Measurements from ENCODE around the gene NFIA. TPM values are rescaled to one million over a fixed set of nuclear protein-coding genes. Genes with fewer than 3 reads are reported as not detected.
"Not testable (repeated sequence)": the region's sequence is repeated elsewhere in the genome, so short reads cannot be mapped to it uniquely, and the experiment has no call there.

The NFIA gene
- total RNA-seq, 2 experiments from 2014 or later: 0.80 to 5.4 TPM

DNA sequence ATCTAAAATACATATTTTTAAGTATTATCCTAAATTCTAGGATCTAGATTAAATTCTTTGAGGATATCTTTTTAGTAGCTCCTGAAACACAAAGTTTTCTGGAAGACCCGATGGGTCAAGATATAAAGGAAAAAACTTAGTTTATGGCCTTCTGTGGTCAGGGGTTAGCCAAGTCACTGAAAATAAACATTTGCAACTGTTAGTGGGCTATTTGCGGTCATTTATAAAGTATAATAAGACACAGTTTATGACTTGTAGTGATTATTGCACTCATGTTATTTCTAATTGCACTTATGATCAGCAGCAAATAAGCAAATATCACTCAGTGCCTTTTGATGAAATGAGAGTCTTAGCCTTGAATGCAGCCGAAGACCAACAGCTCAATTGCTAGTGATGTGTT is 183.3 kb downstream of the NFIA start:
- no peak for DNase-seq
- ATAC-seq: no peak
- H3K27ac Mint-ChIP-seq: no peak overlapping the region
- H3K4me1 Mint-ChIP-seq: peaks cover 28% of the 10 kb centered on the region
- H3K27me3 Mint-ChIP-seq: no peaks in the 10 kb centered on the region
- H3K36me3 Mint-ChIP-seq: peaks cover 4% of the 10 kb centered on the region
- CTCF ChIA-PET: interaction anchor here (1.5 kb wide), 1 partner anchor 8 kb away, joined by 4 read pairs; no protein-coding TSS in a partner anchor
- H3K4me3 Mint-ChIP-seq: no peak overlapping the region
- no peaks in the 10 kb centered on the region for H3K9me3 Mint-ChIP-seq (ENCODE audit: low read depth)

DNA sequence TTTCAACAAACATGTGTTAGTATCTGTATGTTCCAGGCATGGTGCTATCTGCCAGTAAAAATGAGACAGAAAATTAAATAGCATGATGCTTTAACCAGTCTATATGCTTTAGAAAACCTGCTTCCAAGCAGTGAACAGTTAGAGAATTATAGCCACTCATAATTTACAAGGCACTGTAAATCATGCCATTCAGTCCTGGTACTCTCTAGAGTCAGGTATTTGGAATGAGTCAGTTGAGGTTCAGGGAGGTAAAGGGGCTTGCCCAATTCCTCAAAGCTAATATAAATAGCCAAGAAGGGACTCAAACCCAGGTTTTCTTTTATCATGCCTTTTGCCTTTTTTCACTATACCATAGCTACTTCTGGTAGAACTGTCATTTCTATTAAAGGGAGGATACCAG is 184.4 kb downstream of the NFIA start:
- peaks cover 4% of the 10 kb centered on the region for H3K36me3 Mint-ChIP-seq
- no peaks in the 10 kb centered on the region for H3K27me3 Mint-ChIP-seq
- H3K4me1 Mint-ChIP-seq: peaks cover 39% of the 10 kb centered on the region
- CTCF ChIA-PET: interaction anchor here (1.5 kb wide), 1 partner anchor 9 kb away, joined by 4 read pairs; no protein-coding TSS in a partner anchor
- ATAC-seq (no peak), DNase-seq (no peak)
- H3K4me3 Mint-ChIP-seq: no peak overlapping the region
- no peaks in the 10 kb centered on the region for H3K9me3 Mint-ChIP-seq (ENCODE audit: low read depth)
- H3K27ac Mint-ChIP-seq: no peak overlapping the region

DNA sequence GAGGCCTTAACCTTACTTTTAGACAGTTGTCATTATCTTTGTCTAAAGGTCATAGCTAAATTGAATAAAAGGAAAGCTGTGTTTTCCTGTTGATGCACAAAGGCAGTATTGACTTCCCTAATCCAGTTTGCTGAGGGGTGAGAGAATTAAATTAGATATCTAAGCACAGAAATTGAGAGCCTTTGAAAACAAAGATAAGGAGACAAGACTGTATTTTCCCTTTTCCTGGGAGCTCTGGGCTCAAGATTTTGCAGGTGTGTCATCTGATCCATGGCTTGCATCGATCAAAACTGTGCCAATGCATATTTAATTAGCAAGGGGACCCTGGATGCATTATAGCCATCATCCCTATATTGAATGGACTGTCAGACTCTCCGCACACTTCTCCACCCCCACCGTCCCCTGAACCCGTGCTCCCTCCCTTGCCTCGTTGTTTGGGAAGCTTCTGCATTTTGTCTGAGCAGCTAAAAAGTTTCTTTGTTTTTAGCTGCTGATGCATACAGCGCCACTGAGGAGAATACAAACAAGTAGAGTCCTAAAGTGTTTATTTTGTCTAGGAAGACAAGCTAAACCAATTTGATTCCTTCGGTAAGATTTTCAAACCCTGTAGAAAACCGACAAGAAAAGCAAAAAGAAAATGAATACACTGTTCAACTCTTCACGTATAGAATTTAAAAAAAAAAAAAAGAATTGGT is 186.3 kb downstream of the NFIA start:
- CTCF ChIA-PET: interaction anchor here (1.2 to 4.6 kb wide), 3 partner anchors 12 to 218 kb away, joined by 3 to 26 read pairs (median 3); no protein-coding TSS in a partner anchor
- no peaks in the 10 kb centered on the region for H3K27me3 Mint-ChIP-seq
- H3K27ac Mint-ChIP-seq: no peak overlapping the region
- DNase-seq (no peak), ATAC-seq (no peak)
- peaks cover 2% of the 10 kb centered on the region for H3K36me3 Mint-ChIP-seq
- H3K4me3 Mint-ChIP-seq: no peak overlapping the region
- peaks cover 46% of the 10 kb centered on the region for H3K4me1 Mint-ChIP-seq
- no peaks in the 10 kb centered on the region for H3K9me3 Mint-ChIP-seq (ENCODE audit: low read depth)

DNA sequence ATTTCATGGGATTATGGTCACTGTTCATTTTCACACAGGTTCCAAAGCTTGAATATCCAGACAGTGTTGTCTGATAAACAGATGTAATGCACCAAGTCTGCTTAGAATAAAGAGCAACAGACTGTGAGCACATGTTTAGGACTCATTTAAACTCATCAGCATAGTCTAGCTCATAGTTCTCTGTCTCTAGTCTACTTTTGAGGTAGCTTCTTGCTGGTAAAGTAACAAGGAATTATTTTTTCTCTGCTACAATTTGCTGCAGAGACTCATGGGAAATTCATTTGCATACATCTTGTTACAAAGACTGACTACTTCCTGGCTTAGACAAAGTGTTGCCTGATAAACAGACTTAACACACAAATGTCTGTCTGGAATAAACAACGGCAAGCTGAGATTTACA is 187.2 kb downstream of the NFIA start:
- H3K4me3 Mint-ChIP-seq: no peak overlapping the region
- peaks cover 46% of the 10 kb centered on the region for H3K4me1 Mint-ChIP-seq

DNA sequence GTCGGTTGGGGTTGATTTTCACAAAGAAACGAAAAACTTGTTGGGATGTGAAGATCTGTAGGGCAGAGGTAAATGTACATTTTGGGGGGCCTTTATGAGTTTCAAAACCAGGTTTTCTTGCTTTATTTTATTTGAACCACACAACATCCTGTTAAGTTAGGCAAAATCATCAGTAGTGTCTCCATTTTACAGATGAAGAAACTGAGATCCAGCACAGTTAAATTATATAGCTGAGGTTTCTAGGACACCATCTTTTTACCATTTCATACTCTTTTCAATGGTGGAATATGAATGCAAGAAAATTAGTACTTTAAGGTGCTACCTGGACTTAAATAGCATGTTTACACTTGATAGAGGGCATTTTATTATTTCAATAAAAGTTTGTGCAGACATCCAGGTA is 187.7 kb downstream of the NFIA start:
- Mint-ChIP-seq H3K4me3 (no peak overlapping the region), H3K4me1 (peaks cover 46% of the 10 kb centered on the region)

More for the DNA sequence above, 187.2 kb downstream of the NFIA start:
- Mint-ChIP-seq H3K9me3 (ENCODE audit: low read depth) (no peaks in the 10 kb centered on the region), H3K27ac (peak overlapping the region; percentile 82), H3K27me3 (no peaks in the 10 kb centered on the region), H3K36me3 (peaks cover 2% of the 10 kb centered on the region)
- no peak for DNase-seq
- CTCF ChIA-PET: interaction anchor here (1.4 to 4.6 kb wide), 2 partner anchors 23 to 219 kb away, joined by 3 to 26 read pairs; no protein-coding TSS in a partner anchor
- no peak for ATAC-seq

DNA sequence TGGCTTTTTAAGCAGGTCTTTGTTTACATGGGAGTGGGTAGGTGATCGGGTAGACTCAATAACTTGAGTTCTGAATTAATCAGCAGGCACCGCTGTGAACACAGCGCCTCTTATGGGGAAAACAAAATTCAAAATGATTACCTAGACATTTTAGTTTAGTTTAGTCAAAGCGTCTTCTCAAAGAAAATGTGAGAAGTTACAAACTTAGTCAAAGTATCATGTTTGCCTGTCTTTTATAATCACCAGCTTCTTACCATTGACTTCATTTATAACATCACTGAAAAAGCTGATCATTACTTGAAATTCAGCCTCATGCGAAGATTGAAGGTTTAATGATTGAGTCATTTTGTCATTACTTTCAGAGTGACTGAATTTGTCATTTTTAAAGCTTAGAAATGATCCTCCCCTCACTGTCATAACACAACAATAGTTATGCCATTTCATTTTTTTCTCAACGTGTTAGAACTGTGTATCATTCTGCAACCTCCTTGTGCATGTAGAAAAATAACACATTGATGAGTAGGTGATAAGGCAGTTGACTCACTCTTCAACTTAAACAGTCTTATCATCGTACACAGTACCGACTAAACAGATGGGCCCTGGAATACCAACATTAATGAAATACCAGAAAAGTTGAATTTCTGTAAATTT is 188.5 kb downstream of the NFIA start:
- CTCF ChIA-PET: interaction anchor here (0.8 to 4.6 kb wide), 8 partner anchors 11 to 228 kb away, joined by 3 to 26 read pairs (median 4); no protein-coding TSS in a partner anchor
- peak; percentile 45 for DNase-seq
- Mint-ChIP-seq H3K36me3 (no peaks in the 10 kb centered on the region), H3K27ac (peak overlapping the region; percentile 82), H3K4me1 (peaks cover 46% of the 10 kb centered on the region), H3K27me3 (no peaks in the 10 kb centered on the region), H3K9me3 (ENCODE audit: low read depth) (no peaks in the 10 kb centered on the region), H3K4me3 (no peak overlapping the region)
- ATAC-seq: peak; percentile 84

More for the DNA sequence above, 187.7 kb downstream of the NFIA start:
- Mint-ChIP-seq H3K27me3 (no peaks in the 10 kb centered on the region), H3K36me3 (no peaks in the 10 kb centered on the region), H3K27ac (peak overlapping the region; percentile 82), H3K9me3 (ENCODE audit: low read depth) (no peaks in the 10 kb centered on the region)
- CTCF ChIA-PET: interaction anchor here (1.8 to 4.6 kb wide), 2 partner anchors 48 to 220 kb away, joined by 5 to 26 read pairs; no protein-coding TSS in a partner anchor
- ATAC-seq: no peak
- DNase-seq: no peak

DNA sequence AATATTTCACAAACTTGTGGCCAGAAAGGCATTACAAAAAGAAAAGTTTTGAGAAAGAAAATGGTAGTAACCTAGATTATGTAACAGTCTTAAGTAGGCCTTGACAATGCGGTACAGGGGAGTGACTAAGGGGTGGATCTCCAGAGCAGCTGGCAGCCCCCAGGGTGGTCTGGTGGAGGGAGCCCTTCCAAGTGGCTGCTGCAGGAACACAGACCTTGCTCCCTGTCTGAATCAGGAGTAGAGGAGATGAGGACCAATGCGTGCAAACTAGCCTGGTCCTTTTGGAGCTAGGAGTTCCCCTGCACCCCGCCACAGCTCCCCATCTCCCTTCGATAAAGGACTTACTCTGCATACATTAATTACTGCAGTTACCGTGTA is 189.0 kb downstream of the NFIA start:
- Mint-ChIP-seq H3K27ac (peak overlapping the region; percentile 82), H3K4me3 (no peak overlapping the region), H3K9me3 (ENCODE audit: low read depth) (no peaks in the 10 kb centered on the region), H3K4me1 (peaks cover 46% of the 10 kb centered on the region), H3K27me3 (no peaks in the 10 kb centered on the region), H3K36me3 (no peaks in the 10 kb centered on the region)
- CTCF ChIA-PET: interaction anchor here (0.8 to 4.6 kb wide), 8 partner anchors 11 to 229 kb away, joined by 3 to 26 read pairs (median 4); no protein-coding TSS in a partner anchor
- ATAC-seq: peak; percentile 24
- no peak for DNase-seq

DNA sequence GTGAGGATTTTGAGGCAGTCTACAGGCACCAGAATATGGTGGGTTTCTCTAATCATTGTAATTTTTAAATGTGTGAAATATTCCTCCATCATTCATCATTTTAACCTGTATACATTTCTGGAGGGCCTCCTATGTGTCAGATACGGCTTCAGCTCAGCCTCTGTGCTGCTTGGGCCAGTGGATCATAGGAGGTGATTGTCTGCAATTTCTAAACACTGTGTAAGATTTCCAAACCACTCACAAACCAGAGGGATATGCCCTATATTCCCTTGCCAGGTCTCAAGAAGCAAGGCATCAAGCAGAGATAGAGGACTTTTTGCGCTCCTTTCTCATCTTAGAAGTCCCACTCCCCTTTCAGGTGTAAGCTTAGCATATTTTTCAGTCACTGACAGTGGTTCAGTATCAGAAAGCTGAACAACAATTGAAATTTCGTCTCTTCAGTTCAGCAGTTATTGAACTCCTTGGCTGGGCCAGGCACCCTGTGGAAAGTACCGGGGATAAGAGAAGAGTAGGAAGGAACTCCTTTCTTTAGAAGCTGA is 190.9 kb downstream of the NFIA start:
- no peak for DNase-seq
- no peak overlapping the region for H3K4me3 Mint-ChIP-seq
- no peak for ATAC-seq
- no peak overlapping the region for H3K27ac Mint-ChIP-seq
- H3K4me1 Mint-ChIP-seq: peaks cover 40% of the 10 kb centered on the region
- H3K27me3 Mint-ChIP-seq: no peaks in the 10 kb centered on the region
- H3K36me3 Mint-ChIP-seq: no peaks in the 10 kb centered on the region
- H3K9me3 Mint-ChIP-seq (ENCODE audit: low read depth): no peaks in the 10 kb centered on the region
- CTCF ChIA-PET: no interaction called here

DNA sequence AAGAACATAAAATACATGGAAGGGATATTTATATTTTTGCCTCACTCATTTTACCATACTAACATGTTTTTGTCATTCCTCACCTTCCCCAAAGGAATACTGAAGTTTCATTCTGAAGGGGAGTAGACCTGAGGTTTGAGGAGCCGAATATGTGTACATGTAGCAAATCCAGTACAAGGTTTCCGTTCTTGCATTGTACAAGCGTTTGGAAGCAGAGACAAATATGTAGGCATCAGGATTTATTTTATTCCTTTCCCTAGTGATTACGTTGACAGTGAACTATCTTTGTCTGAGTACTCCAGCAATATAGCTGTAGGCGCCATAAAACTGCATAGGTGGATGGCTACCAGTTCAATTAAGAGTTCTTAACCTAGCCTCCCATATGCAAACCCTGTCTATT is 191.5 kb downstream of the NFIA start:
- peaks cover 34% of the 10 kb centered on the region for H3K4me1 Mint-ChIP-seq
- no peak for ATAC-seq
- DNase-seq: no peak
- no peaks in the 10 kb centered on the region for H3K27me3 Mint-ChIP-seq
- H3K27ac Mint-ChIP-seq: no peak overlapping the region
- CTCF ChIA-PET: no interaction called here
- H3K9me3 Mint-ChIP-seq (ENCODE audit: low read depth): no peaks in the 10 kb centered on the region
- no peaks in the 10 kb centered on the region for H3K36me3 Mint-ChIP-seq
- no peak overlapping the region for H3K4me3 Mint-ChIP-seq

DNA sequence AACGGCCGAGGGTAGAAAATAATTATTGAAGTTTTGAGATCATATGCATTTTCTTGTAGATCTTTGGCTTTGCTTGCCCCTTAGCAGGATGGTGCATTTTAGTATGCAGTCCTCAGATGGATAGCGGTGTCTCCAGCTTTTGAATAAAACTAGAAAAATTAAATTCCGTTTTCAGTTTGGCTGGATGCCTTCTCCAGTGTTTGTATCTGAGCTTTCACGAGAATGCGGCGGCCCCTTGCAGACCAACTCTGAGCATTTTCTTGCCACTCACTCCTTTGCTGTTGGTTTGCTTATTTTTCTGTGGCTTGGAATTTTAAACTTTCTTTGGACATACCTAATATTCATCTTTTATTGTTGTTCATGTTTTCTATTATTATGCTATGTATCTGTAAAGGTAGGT is 192.6 kb downstream of the NFIA start:
- Mint-ChIP-seq H3K4me1 (peaks cover 31% of the 10 kb centered on the region), H3K36me3 (no peaks in the 10 kb centered on the region), H3K27me3 (no peaks in the 10 kb centered on the region), H3K27ac (no peak overlapping the region), H3K9me3 (ENCODE audit: low read depth) (no peaks in the 10 kb centered on the region), H3K4me3 (no peak overlapping the region)
- ATAC-seq: no peak
- CTCF ChIA-PET: no interaction called here
- no peak for DNase-seq

DNA sequence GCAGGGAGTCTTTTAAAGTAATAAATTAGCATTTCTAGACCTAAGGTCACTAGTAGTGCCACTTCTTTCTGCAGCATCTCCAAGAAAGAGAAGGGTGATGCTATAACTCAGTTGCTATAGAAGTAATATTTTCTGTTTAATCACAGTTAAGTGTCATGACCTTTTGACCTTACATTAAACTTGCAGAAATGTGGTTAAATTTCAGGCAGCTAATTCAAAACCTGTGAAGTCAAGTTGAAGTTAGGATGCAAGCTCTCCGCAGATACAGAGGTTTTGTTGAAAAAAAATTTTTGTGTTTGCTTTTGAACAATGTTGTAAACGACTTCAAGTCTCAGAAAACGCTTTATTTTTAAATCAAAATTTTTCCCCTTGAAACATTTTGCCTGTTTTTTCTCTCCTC is 193.9 kb downstream of the NFIA start:
- Mint-ChIP-seq H3K36me3 (no peaks in the 10 kb centered on the region), H3K27ac (no peak overlapping the region), H3K27me3 (no peaks in the 10 kb centered on the region), H3K4me1 (peaks cover 18% of the 10 kb centered on the region), H3K9me3 (ENCODE audit: low read depth) (no peaks in the 10 kb centered on the region), H3K4me3 (no peak overlapping the region)
- ATAC-seq (no peak), DNase-seq (no peak)
- CTCF ChIA-PET: interaction anchor here (0.8 kb wide), 1 partner anchor 226 kb away, joined by 3 read pairs; no protein-coding TSS in a partner anchor

DNA sequence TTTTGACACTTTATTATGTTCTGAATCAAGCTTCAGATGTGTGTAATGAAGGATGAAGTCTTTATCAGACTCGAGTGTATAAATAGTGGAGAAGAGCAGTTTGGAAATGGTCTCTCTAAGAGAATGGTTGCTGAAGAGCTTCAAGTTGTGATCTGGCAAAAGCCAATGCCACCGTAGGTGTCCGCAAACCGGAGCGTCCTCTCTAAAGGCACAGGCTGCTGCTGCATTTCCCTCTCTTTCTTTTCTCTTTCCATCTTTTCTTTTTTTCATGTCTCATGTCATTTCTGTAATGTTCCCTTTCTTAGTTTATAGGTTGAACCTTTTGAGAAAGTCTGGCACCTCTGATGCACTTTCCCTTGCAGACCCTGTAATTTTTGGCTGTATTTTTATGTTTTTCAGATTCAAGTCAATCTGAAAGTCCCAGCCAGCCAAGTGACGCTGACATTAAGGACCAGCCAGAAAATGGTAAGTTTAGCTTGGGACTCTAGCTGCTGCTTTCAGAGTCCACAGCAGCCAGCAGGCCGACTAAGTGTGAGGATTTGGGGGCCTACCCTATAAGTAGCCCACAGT is 194.8 kb downstream of the NFIA start:
- Mint-ChIP-seq H3K27me3 (no peaks in the 10 kb centered on the region), H3K9me3 (ENCODE audit: low read depth) (no peaks in the 10 kb centered on the region), H3K4me1 (peaks cover 12% of the 10 kb centered on the region), H3K4me3 (no peak overlapping the region), H3K27ac (no peak overlapping the region), H3K36me3 (no peaks in the 10 kb centered on the region)
- CTCF ChIA-PET: no interaction called here
- ATAC-seq (no peak), DNase-seq (no peak)

DNA sequence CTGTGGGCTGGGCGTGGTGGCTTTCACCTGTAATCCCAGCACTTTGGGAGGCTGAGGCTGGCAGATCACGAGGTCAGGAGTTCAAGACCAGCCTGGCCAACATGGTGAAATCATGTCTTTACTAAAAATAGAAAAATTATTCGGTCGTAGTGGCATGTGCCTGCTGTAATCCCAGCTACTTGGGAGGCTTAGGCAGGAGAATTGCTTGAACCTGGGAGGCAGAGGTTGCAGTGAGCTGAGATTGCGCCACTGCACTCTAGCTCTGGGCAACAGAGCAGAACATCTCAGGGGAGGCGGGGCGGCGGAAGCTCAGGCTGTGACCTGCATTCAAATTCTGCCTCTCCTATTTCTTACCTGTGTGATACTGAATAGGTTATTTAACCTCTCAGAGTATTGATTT is 196.1 kb downstream of the NFIA start:
- not testable (repeated sequence) for H3K4me3 Mint-ChIP-seq, H3K4me1 Mint-ChIP-seq
- CTCF ChIA-PET: interaction anchor here (0.7 kb wide), 1 partner anchor 260 kb away, joined by 3 read pairs; no protein-coding TSS in a partner anchor

More for the DNA sequence above, 196.1 kb downstream of the NFIA start:
- not testable (repeated sequence) for H3K27me3 Mint-ChIP-seq; ATAC-seq; H3K27ac Mint-ChIP-seq; H3K9me3 Mint-ChIP-seq (ENCODE audit: low read depth); H3K36me3 Mint-ChIP-seq; DNase-seq

Measured in activated CD8-positive, alpha-beta memory T cell treated with anti-CD3 and anti-CD28 coated beads, Interleukin-2, amount 10 ng/mL, durations not matched to agents 7 days and 5 days (primary cell).